ENCODE measurements around the gene PIKFYVE. TPM values are rescaled to one million over a fixed set of nuclear protein-coding genes. Genes with fewer than 3 reads are reported as not detected.

Gene PIKFYVE
- total RNA-seq, 1 donor from 2014 or later = 13.9 TPM

- intact Hi-C loops (cut with micrococcal nuclease) = no loop called here
- no peak overlapping the region for H3K27ac ChIP-seq (replicated peaks)
- H3K4me3 ChIP-seq = no peak overlapping the region
- peaks cover 95% of the 10 kb centered on the region for H3K36me3 ChIP-seq
- DNase-seq = no peak
- H3K9me3 ChIP-seq (replicated peaks) = no peaks in the 10 kb centered on the region
- TF ChIP-seq CTCF (IDR thresholded peaks at IDR 0.05; ENCODE audit: borderline replicate concordance) = no peak
- H3K4me1 ChIP-seq = peaks cover 26% of the 10 kb centered on the region
- H3K27me3 ChIP-seq (ENCODE audit: low read depth) = no peaks in the 10 kb centered on the region
These were observed 14.2 kb downstream of the PIKFYVE start for GRCh38 chr2:208280234-208280633.

- Histone ChIP-seq H3K9me3 (replicated peaks) (no peaks in the 10 kb centered on the region), H3K4me3 (no peak overlapping the region), H3K4me1 (peaks cover 33% of the 10 kb centered on the region), H3K36me3 (peaks cover 88% of the 10 kb centered on the region), H3K27me3 (ENCODE audit: low read depth) (no peaks in the 10 kb centered on the region), H3K27ac (replicated peaks) (no peak overlapping the region)
- intact Hi-C loops (cut with micrococcal nuclease) = no loop called here
- DNase-seq = no peak
- no peak for TF ChIP-seq CTCF (IDR thresholded peaks at IDR 0.05; ENCODE audit: borderline replicate concordance)
These were observed 14.9 kb downstream of the PIKFYVE start for GRCh38 chr2:208280933-208281332.

GRCh38 chr2:208285853-208286252 lies 19.8 kb downstream of the PIKFYVE start:
- H3K27ac ChIP-seq (replicated peaks) = peak overlapping the region; percentile 26
- TF ChIP-seq CTCF (IDR thresholded peaks at IDR 0.05; ENCODE audit: borderline replicate concordance) = no peak
- peaks cover 84% of the 10 kb centered on the region for H3K36me3 ChIP-seq

GRCh38 chr2:208294482-208295024 lies 28.5 kb downstream of the PIKFYVE start:
- no peak overlapping the region for H3K4me3 ChIP-seq
- peaks cover 62% of the 10 kb centered on the region for H3K36me3 ChIP-seq
- DNase-seq = no peak
- H3K4me1 ChIP-seq = peaks cover 12% of the 10 kb centered on the region
- peaks cover 10% of the 10 kb centered on the region for H3K9me3 ChIP-seq (replicated peaks)
- TF ChIP-seq CTCF (IDR thresholded peaks at IDR 0.05; ENCODE audit: borderline replicate concordance) = no peak
- no peaks in the 10 kb centered on the region for H3K27me3 ChIP-seq (ENCODE audit: low read depth)
- H3K27ac ChIP-seq (replicated peaks) = no peak overlapping the region
- intact Hi-C loops (cut with micrococcal nuclease) = no loop called here

More at GRCh38 chr2:208285853-208286252, 19.8 kb downstream of the PIKFYVE start:
- DNase-seq = no peak
- H3K27me3 ChIP-seq (ENCODE audit: low read depth) = no peaks in the 10 kb centered on the region
- intact Hi-C loops (cut with micrococcal nuclease) = no loop called here
- H3K9me3 ChIP-seq (replicated peaks) = peaks cover 6% of the 10 kb centered on the region
- H3K4me1 ChIP-seq = peaks cover 35% of the 10 kb centered on the region
- H3K4me3 ChIP-seq = no peak overlapping the region

GRCh38 chr2:208295834-208296233 lies 29.8 kb downstream of the PIKFYVE start:
- DNase-seq = no peak
- intact Hi-C loops (cut with micrococcal nuclease) = no loop called here
- Histone ChIP-seq H3K36me3 (peaks cover 60% of the 10 kb centered on the region), H3K4me3 (no peak overlapping the region), H3K27me3 (ENCODE audit: low read depth) (no peaks in the 10 kb centered on the region), H3K9me3 (replicated peaks) (peaks cover 4% of the 10 kb centered on the region), H3K4me1 (peaks cover 12% of the 10 kb centered on the region), H3K27ac (replicated peaks) (no peak overlapping the region)
- TF ChIP-seq CTCF (IDR thresholded peaks at IDR 0.05; ENCODE audit: borderline replicate concordance) = no peak
